Neutrophil (primary cell): ENCODE results near the gene RPL36.

Source experiments
- H3K27ac ChIP-seq: fragments of 200-600 bp; sonication (generic); 2 replicates; pipeline ENCODE4 v1.5.1; 2016; ENCODE audit warnings: mild to moderate bottlenecking, moderate library complexity
- H3K27me3 ChIP-seq: fragments of 200-600 bp; sonication (generic); 2 replicates; pipeline ENCODE4 v1.6.0; 2016; ENCODE audit warnings: mild to moderate bottlenecking
- H3K36me3 ChIP-seq: fragments of 200-600 bp; sonication (generic); 2 replicates; pipeline ENCODE4 v1.5.1; 2017
- H3K4me1 ChIP-seq, 2 experiments: fragments of 200-600 bp in 1 of 2; sonication (generic) in 1 of 2; 1 replicate in 1 of 2; 2 replicates in 1 of 2; pipeline versions ENCODE4 v1.5.1 to v1.6.1; 2013 to 2016; ENCODE audit warnings: low read depth in 1 of 2, low read length in 1 of 2, mild to moderate bottlenecking in 1 of 2, moderate library complexity in 1 of 2; ENCODE audit not compliant: control insufficient read depth in 1 of 2, insufficient read depth in 1 of 2
- H3K4me3 ChIP-seq, 2 experiments: fragments of 200-600 bp in 1 of 2; sonication (generic) in 1 of 2; 1 replicate in 1 of 2; 2 replicates in 1 of 2; pipeline ENCODE4 v1.5.1; 2013 to 2016; ENCODE audit warnings: low read depth in 1 of 2, low read length in 1 of 2, mild to moderate bottlenecking in 1 of 2, moderate library complexity in 1 of 2
- H3K9me3 ChIP-seq: fragments of 200-600 bp; sonication (generic); 2 replicates; pipeline ENCODE4 v1.5.1; 2016
- CTCF ChIP-seq: fragments of 200-600 bp; sonication (generic); IDR thresholded peaks from 2 replicates; pipeline ENCODE4 v1.5.1; 2016; ENCODE audit warnings: antibody characterized with exemption

The RPL36 gene

GRCh38 chr19:5677580-5677979 lies 12.5 kb upstream of the RPL36 start:
- H3K9me3 ChIP-seq, result no peaks in the 10 kb centered on the region
- no peak overlapping the region for H3K4me3 ChIP-seq
- H3K4me1 ChIP-seq, result peaks cover 18% of the 10 kb centered on the region in 2 experiments
- peaks cover 6% of the 10 kb centered on the region for H3K27me3 ChIP-seq
- H3K36me3 ChIP-seq, result peaks cover 6% of the 10 kb centered on the region
- no peak for TF ChIP-seq CTCF
- no peak overlapping the region for H3K27ac ChIP-seq

GRCh38 chr19:5678071-5678718 lies 11.9 kb upstream of the RPL36 start:
- peaks cover 6% of the 10 kb centered on the region for H3K36me3 ChIP-seq
- no peak overlapping the region for H3K27ac ChIP-seq
- H3K4me3 ChIP-seq, result no peak overlapping the region
- TF ChIP-seq CTCF, result no peak
- no peaks in the 10 kb centered on the region for H3K9me3 ChIP-seq
- peaks cover 18% of the 10 kb centered on the region in 2 experiments for H3K4me1 ChIP-seq
- peaks cover 6% of the 10 kb centered on the region for H3K27me3 ChIP-seq

- no peak for TF ChIP-seq CTCF
- no peaks in the 10 kb centered on the region for H3K9me3 ChIP-seq
- H3K4me1 ChIP-seq, result peaks cover 18% of the 10 kb centered on the region in 2 experiments
- H3K4me3 ChIP-seq, result peak overlapping the region; percentile 73 to 90
- H3K36me3 ChIP-seq, result no peaks in the 10 kb centered on the region
- H3K27ac ChIP-seq, result peak overlapping the region; percentile 82
- H3K27me3 ChIP-seq, result peaks cover 6% of the 10 kb centered on the region
These were observed 10.6 kb upstream of the RPL36 start for GRCh38 chr19:5679289-5680083.

DNA sequence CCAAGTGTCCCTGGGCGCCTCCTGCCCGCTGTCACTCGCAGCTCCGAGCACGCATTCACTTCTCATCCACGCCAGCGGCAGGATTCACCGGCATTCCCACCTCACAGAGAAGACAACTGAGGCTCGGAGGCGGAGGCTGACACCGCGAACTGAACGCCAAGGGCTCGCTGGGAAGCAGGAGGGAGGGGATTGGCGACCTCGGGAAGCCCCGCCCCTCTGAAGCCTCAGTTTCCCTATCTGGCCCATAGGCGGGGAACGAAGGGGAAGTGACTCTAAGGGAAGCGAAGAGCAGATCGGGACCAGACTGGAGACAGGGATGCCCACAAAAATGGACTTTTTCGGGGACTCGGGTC lies 10.0 kb upstream of the RPL36 start:
- Histone ChIP-seq H3K9me3 (no peaks in the 10 kb centered on the region), H3K4me1 (peaks cover 18% of the 10 kb centered on the region in 2 experiments), H3K27me3 (peaks cover 6% of the 10 kb centered on the region), H3K36me3 (no peaks in the 10 kb centered on the region), H3K4me3 (peak overlapping the region; percentile 73 to 90), H3K27ac (peak overlapping the region; percentile 82)
- TF ChIP-seq CTCF, result no peak

- Histone ChIP-seq H3K27me3 (peaks cover 6% of the 10 kb centered on the region), H3K9me3 (no peaks in the 10 kb centered on the region), H3K4me3 (peak within 1 kb of the TSS; percentile 73 to 90), H3K4me1 (peaks cover 18% of the 10 kb centered on the region in 2 experiments), H3K27ac (peak within 1 kb of the TSS; percentile 82), H3K36me3 (no peaks in the 10 kb centered on the region)
- TF ChIP-seq CTCF, result peak; percentile 22
These were observed 9.4 kb upstream of the RPL36 start, which contains the start of the genes HSD11B1L and MICOS13 for GRCh38 chr19:5680437-5681368. HSD11B1L (plus strand) TSS chr19:5681027; CDS start chr19:5684833, 3,806 bp downstream. MICOS13 (minus strand) TSS chr19:5680516; CDS start chr19:5680486, 30 bp downstream.
